ENCODE measurements around the gene SPO11.

- TF ChIP-seq CTCF (conservative IDR thresholded peaks at IDR 0.05; ENCODE audit: low read length) (no peak), EZH2phosphoT487 (IDR thresholded peaks at IDR 0.05; ENCODE audit: borderline replicate concordance) (no peak)
Observed at GRCh38 chr20:57378107-57378506, 48.5 kb downstream of the SPO11 start.

Data from Loucy (cell line).